ENCODE data around the gene TP53I13. TPM values are rescaled to one million over a fixed set of nuclear protein-coding genes. Genes with fewer than 3 reads are reported as not detected.

TP53I13 gene
- polyA plus RNA-seq, 3 donors = 54.3 to 166 (median 84.3) TPM

GRCh38 chr17:29608986-29609385, 40.5 kb downstream of the TP53I13 start:
- WGBS, 3 donors = 90 to 95% (median 91%) methylated on average over 15 of the region's 15 CpGs
- H3K27ac ChIP-seq (ENCODE audit: low read depth, low read length) = no peak overlapping the region

- 84 to 87% (median 85%) methylated on average over 3 of the region's 3 CpGs for WGBS, 3 donors
- H3K27ac ChIP-seq (ENCODE audit: low read depth, low read length) = no peak overlapping the region
Observed at GRCh38 chr17:29610395-29610794, 41.9 kb downstream of the TP53I13 start.

GRCh38 chr17:29611351-29612093, 43.0 kb downstream of the TP53I13 start:
- 98% methylated on average over 11 of the region's 11 CpGs for WGBS, 3 donors

GRCh38 chr17:29612094-29612403, 43.5 kb downstream of the TP53I13 start:
- 87 to 95% (median 94%) methylated on average over 11 to 12 of the region's 12 CpGs for WGBS, 3 donors

More at GRCh38 chr17:29611351-29612093, 43.0 kb downstream of the TP53I13 start:
- no peak overlapping the region for H3K27ac ChIP-seq (ENCODE audit: low read depth, low read length)

GRCh38 chr17:29612404-29613280, 44.1 kb downstream of the TP53I13 start:
- 31 to 73% (median 63%) methylated on average over 76 to 85 of the region's 85 CpGs for WGBS, 3 donors
- no peak overlapping the region for H3K27ac ChIP-seq (ENCODE audit: low read depth, low read length)

More at GRCh38 chr17:29612094-29612403, 43.5 kb downstream of the TP53I13 start:
- no peak overlapping the region for H3K27ac ChIP-seq (ENCODE audit: low read depth, low read length)

- 2 to 5% (median 2%) methylated on average over 31 to 50 of the region's 50 CpGs for WGBS, 3 donors
- H3K27ac ChIP-seq (ENCODE audit: low read depth, low read length) = no peak overlapping the region
Observed at GRCh38 chr17:29613352-29613837, 44.9 kb downstream of the TP53I13 start.

- no peak overlapping the region for H3K27ac ChIP-seq (ENCODE audit: low read depth, low read length)
- WGBS, 3 donors = 12 to 35% (median 34%) methylated on average over 13 of the region's 13 CpGs
Observed at GRCh38 chr17:29613856-29614255, 45.4 kb downstream of the TP53I13 start.

GRCh38 chr17:29614349-29615047, 46.0 kb downstream of the TP53I13 start:
- 45 to 70% (median 68%) methylated on average over 16 of the region's 16 CpGs for WGBS, 3 donors
- no peak overlapping the region for H3K27ac ChIP-seq (ENCODE audit: low read depth, low read length)

GRCh38 chr17:29615048-29615385, 46.5 kb downstream of the TP53I13 start:
- no peak overlapping the region for H3K27ac ChIP-seq (ENCODE audit: low read depth, low read length)
- WGBS, 3 donors = 21 to 28% (median 21%) methylated on average over 15 of the region's 15 CpGs

GRCh38 chr17:29615492-29616299, 47.2 kb downstream of the TP53I13 start:
- WGBS, 3 donors = 2 to 3% (median 2%) methylated on average over 54 to 74 of the region's 74 CpGs
- H3K27ac ChIP-seq (ENCODE audit: low read depth, low read length) = peak overlapping the region; percentile 72

GRCh38 chr17:29616300-29617048, 48.0 kb downstream of the TP53I13 start:
- no peak overlapping the region for H3K27ac ChIP-seq (ENCODE audit: low read depth, low read length)
- WGBS, 3 donors = 22 to 39% (median 38%) methylated on average over 32 of the region's 32 CpGs

- no peak overlapping the region for H3K27ac ChIP-seq (ENCODE audit: low read depth, low read length)
- 4 to 13% (median 5%) methylated on average over 12 to 16 of the region's 16 CpGs for WGBS, 3 donors
Observed at GRCh38 chr17:29617125-29617480, 48.6 kb downstream of the TP53I13 start.

GRCh38 chr17:29617481-29618271, 49.2 kb downstream of the TP53I13 start:
- no peak overlapping the region for H3K27ac ChIP-seq (ENCODE audit: low read depth, low read length)
- WGBS, 3 donors = 6 to 10% (median 7%) methylated on average over 61 to 68 of the region's 68 CpGs

- 36 to 58% (median 47%) methylated on average over 21 to 22 of the region's 22 CpGs for WGBS, 3 donors
- H3K27ac ChIP-seq (ENCODE audit: low read depth, low read length) = no peak overlapping the region
Observed at GRCh38 chr17:29618272-29619065, 50.0 kb downstream of the TP53I13 start.

GRCh38 chr17:29619251-29619650, 50.8 kb downstream of the TP53I13 start:
- no peak overlapping the region for H3K27ac ChIP-seq (ENCODE audit: low read depth, low read length)

GRCh38 chr17:29620271-29620670, 51.8 kb downstream of the TP53I13 start:
- 94 to 95% (median 94%) methylated on average over 4 of the region's 4 CpGs for WGBS, 3 donors
- no peak overlapping the region for H3K27ac ChIP-seq (ENCODE audit: low read depth, low read length)
